HL-60 (cell line): ENCODE data around the gene LRFN4.

Source experiments
- DNase-seq, 2 experiments: peaks; one replicate each; pipeline ENCODE4 v3.0.0-alpha.2; 2010 to 2020; ENCODE audit warnings: low read depth in 1 of 2, low spot score in 1 of 2
- H3K27ac ChIP-seq: fragments of 250-450 bp; sonication (Bioruptor Pico); replicated peaks from 2 replicates; pipeline ENCODE4 v1.5.1; 2020; ENCODE audit warnings: mild to moderate bottlenecking, moderate library complexity
- H3K27me3 ChIP-seq: fragments of 250-450 bp; sonication (Bioruptor Pico); 2 replicates; pipeline ENCODE4 v1.5.1; 2021; ENCODE audit warnings: mild to moderate bottlenecking, moderate library complexity; ENCODE audit not compliant: insufficient read depth, poor library complexity, severe bottlenecking
- H3K4me3 ChIP-seq: replicated peaks from 2 replicates; pipeline ENCODE4 v1.5.1; 2011; ENCODE audit warnings: mild to moderate bottlenecking, control low read depth, low read length; ENCODE audit not compliant: insufficient read depth
- GABPA ChIP-seq: IDR thresholded peaks from 2 replicates; pipeline ENCODE4 v1.6.1; 2012; ENCODE audit warnings: low read depth
- POLR2AphosphoS5 ChIP-seq: IDR thresholded peaks from 2 replicates; pipeline ENCODE4 v1.6.1; 2012; ENCODE audit warnings: low read depth
- SPI1 ChIP-seq: IDR thresholded peaks from 2 replicates; pipeline ENCODE4 v1.6.1; 2012; ENCODE audit warnings: low read depth, mild to moderate bottlenecking, borderline replicate concordance
- TF ChIP-seq, protein P1 (sequence below): IDR thresholded peaks from one replicate; pipeline ENCODE4 v1.5.1; 2011; ENCODE audit warnings: low read length, control low read depth, inconsistent platforms; ENCODE audit not compliant: insufficient read depth
- TF ChIP-seq, protein P2 (sequence below): IDR thresholded peaks from 2 replicates; pipeline ENCODE4 v1.6.1; 2012; ENCODE audit warnings: low read depth; ENCODE audit not compliant: insufficient replicate concordance

Gene LRFN4

DNA sequence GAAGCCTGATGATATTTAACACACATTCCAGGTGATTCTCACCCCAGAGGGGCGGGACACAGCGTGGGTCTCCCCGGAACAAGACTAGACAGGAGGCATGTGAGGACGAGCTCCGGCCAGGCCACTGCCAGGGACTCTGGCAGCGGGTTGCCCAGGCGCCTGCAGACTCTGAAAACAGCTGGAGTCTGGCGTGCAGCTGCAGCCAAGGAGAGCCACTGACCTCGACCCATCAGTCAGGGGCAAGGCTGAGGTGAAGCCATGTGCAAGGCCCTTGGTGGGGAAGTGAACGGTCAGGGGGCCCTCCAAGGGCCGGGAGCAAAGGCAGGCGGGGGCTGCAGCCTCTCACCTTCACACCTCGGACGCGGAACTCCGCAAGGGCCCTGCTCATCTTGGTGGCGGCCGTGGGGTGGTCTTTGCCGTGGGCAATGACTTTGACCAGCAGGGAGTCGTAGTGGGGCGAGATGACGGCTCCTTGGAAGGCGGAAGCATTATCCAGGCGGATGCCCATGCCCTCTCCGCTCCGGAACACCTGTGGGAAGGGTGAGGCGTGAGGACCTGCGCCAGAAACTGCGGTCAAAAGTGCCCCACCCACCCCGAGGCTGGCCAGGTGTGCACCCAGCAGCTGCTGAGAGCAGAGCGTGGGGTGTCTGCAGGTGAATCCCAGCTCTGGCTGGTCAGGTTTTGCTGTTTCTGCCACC lies 6.7 kb downstream of the LRFN4 start:
- Histone ChIP-seq H3K4me3 (no peak overlapping the region), H3K27ac (no peak overlapping the region), H3K27me3 (no peaks in the 10 kb centered on the region)
- no peak for TF ChIP-seq POLR2AphosphoS5
- TF ChIP-seq, protein P1, sequence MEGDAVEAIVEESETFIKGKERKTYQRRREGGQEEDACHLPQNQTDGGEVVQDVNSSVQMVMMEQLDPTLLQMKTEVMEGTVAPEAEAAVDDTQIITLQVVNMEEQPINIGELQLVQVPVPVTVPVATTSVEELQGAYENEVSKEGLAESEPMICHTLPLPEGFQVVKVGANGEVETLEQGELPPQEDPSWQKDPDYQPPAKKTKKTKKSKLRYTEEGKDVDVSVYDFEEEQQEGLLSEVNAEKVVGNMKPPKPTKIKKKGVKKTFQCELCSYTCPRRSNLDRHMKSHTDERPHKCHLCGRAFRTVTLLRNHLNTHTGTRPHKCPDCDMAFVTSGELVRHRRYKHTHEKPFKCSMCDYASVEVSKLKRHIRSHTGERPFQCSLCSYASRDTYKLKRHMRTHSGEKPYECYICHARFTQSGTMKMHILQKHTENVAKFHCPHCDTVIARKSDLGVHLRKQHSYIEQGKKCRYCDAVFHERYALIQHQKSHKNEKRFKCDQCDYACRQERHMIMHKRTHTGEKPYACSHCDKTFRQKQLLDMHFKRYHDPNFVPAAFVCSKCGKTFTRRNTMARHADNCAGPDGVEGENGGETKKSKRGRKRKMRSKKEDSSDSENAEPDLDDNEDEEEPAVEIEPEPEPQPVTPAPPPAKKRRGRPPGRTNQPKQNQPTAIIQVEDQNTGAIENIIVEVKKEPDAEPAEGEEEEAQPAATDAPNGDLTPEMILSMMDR, result no peak
- TF ChIP-seq GABPA, result no peak
- TF ChIP-seq, protein P2, sequence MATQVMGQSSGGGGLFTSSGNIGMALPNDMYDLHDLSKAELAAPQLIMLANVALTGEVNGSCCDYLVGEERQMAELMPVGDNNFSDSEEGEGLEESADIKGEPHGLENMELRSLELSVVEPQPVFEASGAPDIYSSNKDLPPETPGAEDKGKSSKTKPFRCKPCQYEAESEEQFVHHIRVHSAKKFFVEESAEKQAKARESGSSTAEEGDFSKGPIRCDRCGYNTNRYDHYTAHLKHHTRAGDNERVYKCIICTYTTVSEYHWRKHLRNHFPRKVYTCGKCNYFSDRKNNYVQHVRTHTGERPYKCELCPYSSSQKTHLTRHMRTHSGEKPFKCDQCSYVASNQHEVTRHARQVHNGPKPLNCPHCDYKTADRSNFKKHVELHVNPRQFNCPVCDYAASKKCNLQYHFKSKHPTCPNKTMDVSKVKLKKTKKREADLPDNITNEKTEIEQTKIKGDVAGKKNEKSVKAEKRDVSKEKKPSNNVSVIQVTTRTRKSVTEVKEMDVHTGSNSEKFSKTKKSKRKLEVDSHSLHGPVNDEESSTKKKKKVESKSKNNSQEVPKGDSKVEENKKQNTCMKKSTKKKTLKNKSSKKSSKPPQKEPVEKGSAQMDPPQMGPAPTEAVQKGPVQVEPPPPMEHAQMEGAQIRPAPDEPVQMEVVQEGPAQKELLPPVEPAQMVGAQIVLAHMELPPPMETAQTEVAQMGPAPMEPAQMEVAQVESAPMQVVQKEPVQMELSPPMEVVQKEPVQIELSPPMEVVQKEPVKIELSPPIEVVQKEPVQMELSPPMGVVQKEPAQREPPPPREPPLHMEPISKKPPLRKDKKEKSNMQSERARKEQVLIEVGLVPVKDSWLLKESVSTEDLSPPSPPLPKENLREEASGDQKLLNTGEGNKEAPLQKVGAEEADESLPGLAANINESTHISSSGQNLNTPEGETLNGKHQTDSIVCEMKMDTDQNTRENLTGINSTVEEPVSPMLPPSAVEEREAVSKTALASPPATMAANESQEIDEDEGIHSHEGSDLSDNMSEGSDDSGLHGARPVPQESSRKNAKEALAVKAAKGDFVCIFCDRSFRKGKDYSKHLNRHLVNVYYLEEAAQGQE, result no peak
- no peak for TF ChIP-seq SPI1
- no peak for DNase-seq

DNA sequence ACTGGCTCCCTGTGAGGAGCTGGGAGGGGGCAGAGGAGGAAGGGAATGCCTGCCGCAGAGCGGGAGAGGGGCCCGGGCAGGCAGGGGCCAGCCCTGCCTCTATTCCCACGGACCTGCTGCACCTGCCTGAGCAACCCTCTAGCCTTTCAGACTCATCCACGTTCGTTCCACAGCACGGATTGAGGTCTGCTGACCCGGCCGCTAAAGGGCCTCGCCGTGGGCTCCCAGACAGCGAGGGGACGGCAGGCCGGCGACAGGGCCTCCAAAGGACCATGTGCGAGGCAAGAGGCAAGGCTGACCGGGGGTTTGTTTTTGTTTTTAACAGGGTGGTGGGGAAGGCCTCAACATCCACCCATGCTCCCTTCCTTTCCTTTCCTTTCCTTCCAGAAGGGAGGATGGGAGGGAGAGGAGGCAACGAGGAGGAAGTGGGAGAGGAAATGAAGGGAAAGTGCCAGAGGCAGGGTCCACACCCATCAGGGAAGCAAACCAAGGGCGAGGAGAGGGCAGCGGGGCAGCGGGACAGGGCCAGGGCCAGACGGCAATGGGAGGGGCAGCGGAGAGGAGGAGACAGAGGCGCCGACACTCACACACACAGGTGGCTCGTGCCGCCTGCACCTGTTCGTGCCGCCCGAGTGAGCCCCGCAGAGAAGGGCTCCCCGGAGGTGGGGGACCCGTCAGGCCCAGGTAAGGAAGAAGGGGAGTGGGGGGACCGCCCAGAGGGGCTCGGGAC lies 7.5 kb downstream of the LRFN4 start:
- H3K27ac ChIP-seq, result no peak overlapping the region
- TF ChIP-seq SPI1 (no peak), POLR2AphosphoS5 (no peak), GABPA (no peak)
- TF ChIP-seq, protein P2, result no peak
- TF ChIP-seq, protein P1, result no peak
- no peak for DNase-seq

DNA sequence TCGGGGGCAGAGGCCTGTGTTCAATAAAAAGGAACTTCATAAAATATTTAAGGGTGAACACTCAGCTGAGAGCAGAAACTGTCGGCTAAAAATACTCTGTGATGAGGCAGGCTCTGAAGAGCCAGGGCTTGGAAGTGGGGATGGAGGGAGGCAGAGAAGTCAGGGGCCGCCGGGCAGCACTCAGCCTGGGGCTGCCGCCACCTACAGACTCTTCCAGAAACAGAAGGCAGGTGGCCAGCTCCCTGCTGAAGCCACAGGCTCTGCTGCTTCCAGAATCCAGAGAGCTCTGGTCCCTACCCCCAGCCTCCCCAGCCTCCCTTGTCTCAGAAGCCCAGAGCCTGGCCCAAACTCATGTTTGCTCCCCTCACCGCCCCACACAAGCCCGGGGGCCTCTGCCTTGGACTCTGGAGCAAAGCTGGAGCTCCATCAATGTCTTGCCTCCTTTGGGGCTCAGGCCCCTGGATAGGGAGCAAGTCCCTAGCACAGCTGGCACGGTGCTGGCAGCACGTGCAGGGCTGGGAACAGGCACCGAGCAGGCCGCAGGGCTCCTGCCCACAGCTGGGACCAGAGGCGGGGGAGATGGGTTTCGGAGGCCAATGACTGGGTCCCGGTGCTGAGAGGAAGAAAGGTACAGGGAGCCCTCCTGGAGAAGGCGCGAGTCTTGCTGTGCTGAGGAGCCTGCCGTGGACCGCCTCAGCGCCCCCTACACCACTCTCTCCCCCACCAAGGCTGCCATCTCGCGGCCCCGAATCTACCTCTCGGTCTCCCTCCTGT lies 8.2 kb downstream of the LRFN4 start:
- Histone ChIP-seq H3K27ac (no peak overlapping the region), H3K4me3 (no peak overlapping the region), H3K27me3 (no peaks in the 10 kb centered on the region)
- TF ChIP-seq SPI1, result no peak
- TF ChIP-seq, protein P1, result no peak
- TF ChIP-seq, protein P2, result no peak
- no peak for TF ChIP-seq POLR2AphosphoS5
- TF ChIP-seq GABPA, result no peak
- no peak for DNase-seq

More for the DNA sequence above, 7.5 kb downstream of the LRFN4 start:
- H3K4me3 ChIP-seq, result no peak overlapping the region
- H3K27me3 ChIP-seq, result no peaks in the 10 kb centered on the region
